CD4-positive, alpha-beta memory T cell (primary cell): ENCODE results near the gene ZNF768. TPM values are rescaled to one million over a fixed set of nuclear protein-coding genes. Genes with fewer than 3 reads are reported as not detected.
A peak's percentile ranks its signal among the peaks of the same experiment; 100 is the strongest.

Experiments used
- CTCF ChIA-PET: fragments of 350-600 bp; sonication (Branson Sonifier 250); formaldehyde crosslinking; loops from one replicate; lab custom pipeline; 2021; ENCODE audit warnings: inconsistent platforms; ENCODE audit not compliant: partially characterized antibody; lab: Charles Lee
- POLR2A ChIA-PET: fragments of 350-600 bp; sonication (Branson Sonifier 250); formaldehyde crosslinking; loops from one replicate; lab custom pipeline; 2021; ENCODE audit not compliant: partially characterized antibody; lab: Charles Lee
- DNase-seq, 5 donors: peaks; one replicate each; pipeline versions ENCODE4 v3.0.0 to v3.0.0-alpha.2; 2020 to 2022; ENCODE audit warnings: mixed read lengths in 1 of 5
- H3K27ac ChIP-seq: one replicate; pipeline ENCODE4 v1.7.0; 2013; ENCODE audit warnings: low read depth, low read length
- H3K27me3 ChIP-seq: 2 replicates; pipeline ENCODE4 v1.7.0; 2013; ENCODE audit warnings: mild to moderate bottlenecking, low read length, moderate library complexity; ENCODE audit not compliant: insufficient read depth
- H3K36me3 ChIP-seq: 2 replicates; pipeline ENCODE4 v1.7.0; 2013; ENCODE audit warnings: mild to moderate bottlenecking, low read length, moderate library complexity; ENCODE audit not compliant: insufficient read depth
- H3K4me1 ChIP-seq: 2 replicates; pipeline ENCODE4 v1.7.0; 2013; ENCODE audit warnings: mild to moderate bottlenecking, low read length, moderate library complexity; ENCODE audit not compliant: insufficient read depth
- H3K4me3 ChIP-seq, 2 donors: one replicate each; pipeline ENCODE4 v1.7.0; 2013; ENCODE audit warnings: low read length in 2 of 2, mild to moderate bottlenecking in 1 of 2
- H3K9me3 ChIP-seq, 2 donors: one replicate each; pipeline ENCODE4 v1.7.0; 2013; ENCODE audit warnings: low read length in 2 of 2, control low read depth in 1 of 2; ENCODE audit not compliant: control insufficient read depth in 1 of 2
- H3K27ac Mint-ChIP-seq, 7 donors: one replicate each; pipeline ENCODE4 v1.8.0; 2020 to 2021; ENCODE audit warnings: mixed read lengths in 7 of 7, mild to moderate bottlenecking in 6 of 7, inconsistent platforms in 3 of 7, moderate library complexity in 3 of 7
- H3K27me3 Mint-ChIP-seq, 2 donors: one replicate each; pipeline ENCODE4 v1.8.0; 2020 to 2021; ENCODE audit warnings: mixed read lengths in 2 of 2
- H3K36me3 Mint-ChIP-seq, 2 donors: one replicate each; pipeline ENCODE4 v1.8.0; 2020 to 2021; ENCODE audit warnings: mixed read lengths in 2 of 2, inconsistent platforms in 1 of 2, mild to moderate bottlenecking in 1 of 2
- H3K4me1 Mint-ChIP-seq, 4 donors: one replicate each; pipeline ENCODE4 v1.8.0; 2020 to 2021; ENCODE audit warnings: mixed read lengths in 4 of 4, mild to moderate bottlenecking in 1 of 4
- H3K4me3 Mint-ChIP-seq, 8 donors: one replicate each; pipeline ENCODE4 v1.8.0; 2020 to 2021; ENCODE audit warnings: mixed read lengths in 8 of 8, mild to moderate bottlenecking in 7 of 8, moderate library complexity in 6 of 8, inconsistent platforms in 3 of 8
- H3K9me3 Mint-ChIP-seq, 8 donors: one replicate each; pipeline ENCODE4 v1.8.0; 2020 to 2021; ENCODE audit warnings: mixed read lengths in 8 of 8, mild to moderate bottlenecking in 5 of 8, inconsistent platforms in 3 of 8, moderate library complexity in 1 of 8
- intact Hi-C: fragments of 100-400 bp; cut with micrococcal nuclease; formaldehyde crosslinking; loops from one replicate; pipeline ENCODE4 v1.15.1; 2023
- polyA plus RNA-seq, 2 donors: library from polyadenylated mRNA; unstranded; fragments of 300-500 nt; fragmentation: Illumina TruSeq; gene quantifications; one replicate each; pipeline ENCODE4 v1.2.3, GENCODE V29; 2021
- total RNA-seq, 2 experiments: library from RNA; stranded (reverse); gene quantifications; one replicate each; pipeline ENCODE4 v1.2.3, GENCODE V29; 2021

Gene ZNF768
- total and polyA plus RNA-seq, 4 experiments from 2014 or later = 0.69 to 6.1 (median 3.8) TPM

DNA sequence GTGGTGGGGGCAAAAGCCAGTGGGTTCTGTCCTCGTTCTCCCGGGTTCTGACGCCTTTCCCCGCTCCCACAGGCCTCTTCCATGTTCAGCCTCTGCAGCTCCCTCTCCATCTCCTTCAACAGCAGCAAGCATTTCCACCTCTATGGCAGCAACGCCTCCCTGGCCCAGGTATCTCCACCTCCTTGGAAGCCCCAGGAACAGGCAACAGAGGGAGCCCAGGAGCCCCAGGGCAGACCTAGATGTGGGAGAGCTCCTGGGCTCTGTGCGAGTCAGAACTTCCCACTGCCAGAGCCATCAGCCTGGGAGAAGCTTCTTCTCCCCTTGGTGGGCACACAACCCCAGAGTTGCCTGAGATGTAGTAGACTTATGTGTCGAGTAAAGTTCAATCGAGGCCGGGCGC lies 7.8 kb downstream of the ZNF768 start:
- H3K27ac ChIP-seq = no peak overlapping the region
- ChIA-PET POLR2A (interaction anchor here (0.8 to 3.1 kb wide), 13 partner anchors 12 to 89 kb away, joined by 3 to 16 read pairs (median 5); partner anchors contain the start of genes DCTPP1, ITGAL, ZNF747 and ZNF764), CTCF (interaction anchor here (1.0 to 2.5 kb wide), 2 partner anchors 17 to 69 kb away, joined by 4 to 9 read pairs; no protein-coding TSS in a partner anchor)
- intact Hi-C loops = no loop called here
- H3K9me3 ChIP-seq = no peaks in the 10 kb centered on the region
- peaks cover 4 to 15% (median 7%) of the 10 kb centered on the region in 4 donors for H3K4me1 Mint-ChIP-seq
- no peaks in the 10 kb centered on the region for H3K27me3 ChIP-seq
- H3K36me3 ChIP-seq = peaks cover 60% of the 10 kb centered on the region
- no peaks in the 10 kb centered on the region for H3K27me3 Mint-ChIP-seq
- H3K4me3 ChIP-seq = no peak overlapping the region
- no peaks in the 10 kb centered on the region for H3K4me1 ChIP-seq
- H3K36me3 Mint-ChIP-seq = peaks cover 55 to 69% of the 10 kb centered on the region in 2 donors
- no peak for DNase-seq
- peak overlapping the region in 4 of 7 donors; percentile 29 to 81 (median 50) for H3K27ac Mint-ChIP-seq
- peaks cover 0 to 8% (median 0%) of the 10 kb centered on the region in 8 donors for H3K9me3 Mint-ChIP-seq
- no peak overlapping the region for H3K4me3 Mint-ChIP-seq

GRCh38 chr16:30515275-30515674 lies 11.1 kb downstream of the ZNF768 start:
- peaks cover 0 to 13% (median 6%) of the 10 kb centered on the region in 4 donors for H3K4me1 Mint-ChIP-seq
- POLR2A ChIA-PET = interaction anchor here (0.8 to 3.2 kb wide), 6 partner anchors 10 to 57 kb away, joined by 3 to 9 read pairs (median 4); no protein-coding TSS in a partner anchor
- no peaks in the 10 kb centered on the region for H3K27me3 ChIP-seq
- intact Hi-C loops = no loop called here
- CTCF ChIA-PET = interaction anchor here (1.2 kb wide), 1 partner anchor 59 kb away, joined by 3 read pairs; no protein-coding TSS in a partner anchor
- no peak overlapping the region for H3K4me3 Mint-ChIP-seq
- peak overlapping the region in 5 of 7 donors; percentile 37 to 64 (median 60) for H3K27ac Mint-ChIP-seq
- no peak for DNase-seq
- no peaks in the 10 kb centered on the region for H3K4me1 ChIP-seq
- H3K4me3 ChIP-seq = no peak overlapping the region
- peaks cover 74 to 85% of the 10 kb centered on the region in 2 donors for H3K36me3 Mint-ChIP-seq
- H3K27ac ChIP-seq = no peak overlapping the region
- H3K36me3 ChIP-seq = peaks cover 86% of the 10 kb centered on the region
- no peaks in the 10 kb centered on the region for H3K27me3 Mint-ChIP-seq
- H3K9me3 Mint-ChIP-seq = peaks cover 0 to 5% (median 0%) of the 10 kb centered on the region in 8 donors
- no peaks in the 10 kb centered on the region for H3K9me3 ChIP-seq

DNA sequence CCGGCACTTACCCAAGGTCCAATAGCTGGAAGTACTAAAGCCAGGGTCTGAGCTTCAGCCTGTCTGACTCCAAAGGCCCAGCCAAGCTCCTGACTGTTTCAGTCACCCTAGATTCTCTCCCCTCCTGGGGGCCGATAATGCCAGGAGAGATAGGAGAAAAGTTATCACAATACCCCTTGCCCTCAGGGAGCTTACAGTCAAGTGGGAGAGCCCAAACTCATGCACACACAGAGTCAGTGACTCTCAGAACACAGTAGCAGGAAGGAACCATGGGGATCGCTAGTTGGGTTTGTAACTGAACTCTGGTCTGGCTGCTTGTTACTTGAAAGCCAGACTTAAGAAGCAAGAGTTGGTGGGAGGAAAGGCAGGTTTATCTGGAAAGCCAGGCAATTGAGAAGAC lies 14.9 kb downstream of the ZNF768 start:
- H3K27me3 ChIP-seq = no peaks in the 10 kb centered on the region
- Mint-ChIP-seq H3K4me1 (peaks cover 0 to 11% (median 7%) of the 10 kb centered on the region in 4 donors), H3K36me3 (peaks cover 59 to 72% of the 10 kb centered on the region in 2 donors), H3K4me3 (no peak overlapping the region), H3K9me3 (peaks cover 0 to 1% (median 0%) of the 10 kb centered on the region in 8 donors), H3K27me3 (no peaks in the 10 kb centered on the region), H3K27ac (peak overlapping the region; percentile 36 to 80 (median 52))
- CTCF ChIA-PET = interaction anchor here (0.7 to 2.2 kb wide), 4 partner anchors 10 to 87 kb away, joined by 3 to 9 read pairs (median 3); no protein-coding TSS in a partner anchor
- no peak overlapping the region for H3K4me3 ChIP-seq
- H3K9me3 ChIP-seq = no peaks in the 10 kb centered on the region
- intact Hi-C loops = no loop called here
- H3K27ac ChIP-seq = no peak overlapping the region
- H3K36me3 ChIP-seq = peaks cover 75% of the 10 kb centered on the region
- DNase-seq = no peak
- POLR2A ChIA-PET = interaction anchor here (1.1 to 2.8 kb wide), 9 partner anchors 10 to 74 kb away, joined by 3 to 15 read pairs (median 4); no protein-coding TSS in a partner anchor
- no peaks in the 10 kb centered on the region for H3K4me1 ChIP-seq

- ChIA-PET POLR2A (interaction anchor here (0.6 to 2.8 kb wide), 16 partner anchors 10 to 295 kb away, joined by 3 to 15 read pairs (median 4); partner anchors contain the start of genes DCTPP1, ITGAL and ZNF689), CTCF (interaction anchor here (1.2 to 1.7 kb wide), 6 partner anchors 9 to 119 kb away, joined by 3 to 8 read pairs (median 4); partner anchors contain the start of gene ZNF747)
- Mint-ChIP-seq H3K4me3 (no peak overlapping the region), H3K27ac (peak overlapping the region in 5 of 7 donors; percentile 7 to 80 (median 69)), H3K27me3 (no peaks in the 10 kb centered on the region), H3K9me3 (no peaks in the 10 kb centered on the region), H3K36me3 (peaks cover 55 to 65% of the 10 kb centered on the region in 2 donors), H3K4me1 (peaks cover 0 to 12% (median 5%) of the 10 kb centered on the region in 4 donors)
- H3K4me1 ChIP-seq = no peaks in the 10 kb centered on the region
- H3K36me3 ChIP-seq = peaks cover 71% of the 10 kb centered on the region
- no peaks in the 10 kb centered on the region for H3K27me3 ChIP-seq
- H3K4me3 ChIP-seq = no peak overlapping the region
- intact Hi-C loops = no loop called here
- DNase-seq = no peak
- H3K9me3 ChIP-seq = no peaks in the 10 kb centered on the region
- peak overlapping the region; percentile 21 for H3K27ac ChIP-seq
Measured at GRCh38 chr16:30510376-30510938, 15.9 kb downstream of the ZNF768 start.

DNA sequence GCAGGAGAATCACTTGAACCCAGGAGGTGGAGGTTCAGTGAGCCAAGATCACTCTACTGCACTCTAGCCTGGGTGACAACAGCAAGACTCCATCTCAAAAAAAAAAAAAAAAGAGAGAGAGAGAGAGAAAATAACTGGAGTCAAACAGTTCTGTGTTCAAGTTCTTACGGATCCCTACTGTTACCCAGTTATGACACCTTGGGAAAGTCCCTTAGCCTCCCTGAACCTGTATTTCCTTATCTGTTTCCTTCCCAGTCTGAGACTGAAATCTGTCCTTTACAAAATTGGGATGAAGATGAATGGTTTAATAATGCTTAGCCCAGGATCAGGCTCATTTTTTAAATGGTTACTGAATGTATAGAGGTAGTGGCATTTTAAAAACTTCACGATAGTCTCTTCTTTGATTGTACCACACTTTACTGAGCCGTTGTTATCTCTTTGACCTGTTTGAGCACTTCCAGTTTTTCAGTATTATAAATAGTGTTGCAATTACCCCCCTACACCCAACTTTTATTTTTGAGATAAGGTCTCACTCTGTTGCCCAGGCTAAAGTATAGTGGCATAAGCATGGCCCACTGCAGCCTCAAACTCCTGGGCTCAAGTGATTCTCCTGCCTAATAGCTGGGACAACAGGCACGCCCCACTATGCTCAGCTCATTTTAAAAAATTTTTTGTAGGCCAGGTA lies 17.1 kb downstream of the ZNF768 start:
- Histone ChIP-seq H3K36me3 (peaks cover 79% of the 10 kb centered on the region), H3K4me3 (no peak overlapping the region), H3K4me1 (no peaks in the 10 kb centered on the region), H3K27ac (no peak overlapping the region), H3K9me3 (no peaks in the 10 kb centered on the region), H3K27me3 (no peaks in the 10 kb centered on the region)
- H3K4me3 Mint-ChIP-seq = no peak overlapping the region
- ChIA-PET POLR2A (interaction anchor here (0.9 to 5.1 kb wide), 13 partner anchors 11 to 101 kb away, joined by 3 to 22 read pairs (median 6); partner anchors contain the start of genes DCTPP1, ITGAL and ZNF689), CTCF (interaction anchor here (1.1 to 1.7 kb wide), 6 partner anchors 25 to 120 kb away, joined by 3 to 8 read pairs (median 4); partner anchors contain the start of gene ZNF747)
- H3K27me3 Mint-ChIP-seq = no peaks in the 10 kb centered on the region
- no peak for DNase-seq
- intact Hi-C loops = no loop called here
- H3K4me1 Mint-ChIP-seq = peaks cover 0 to 12% (median 5%) of the 10 kb centered on the region in 4 donors
- H3K9me3 Mint-ChIP-seq = no peaks in the 10 kb centered on the region
- peak overlapping the region in 5 of 7 donors; percentile 18 to 85 (median 48) for H3K27ac Mint-ChIP-seq
- H3K36me3 Mint-ChIP-seq = peaks cover 56 to 58% of the 10 kb centered on the region in 2 donors

GRCh38 chr16:30503403-30504296 lies 22.7 kb downstream of the ZNF768 start:
- H3K36me3 Mint-ChIP-seq = peaks cover 30 to 35% of the 10 kb centered on the region in 2 donors
- peaks cover 64% of the 10 kb centered on the region for H3K36me3 ChIP-seq
- H3K4me1 Mint-ChIP-seq = peaks cover 0 to 4% (median 1%) of the 10 kb centered on the region in 4 donors
- no peak overlapping the region for H3K4me3 ChIP-seq
- H3K27ac ChIP-seq = no peak overlapping the region
- intact Hi-C loops = no loop called here
- H3K4me1 ChIP-seq = no peaks in the 10 kb centered on the region
- no peaks in the 10 kb centered on the region for H3K27me3 Mint-ChIP-seq
- no peak for DNase-seq
- no peak overlapping the region for H3K4me3 Mint-ChIP-seq
- POLR2A ChIA-PET = interaction anchor here (1.2 to 41.1 kb wide), 5 partner anchors 8 to 55 kb away, joined by 5 to 1162 read pairs (median 22); partner anchors contain the start of genes ITGAL and SEPHS2
- no peaks in the 10 kb centered on the region for H3K9me3 Mint-ChIP-seq
- no peaks in the 10 kb centered on the region for H3K9me3 ChIP-seq
- CTCF ChIA-PET = no interaction called here
- H3K27me3 ChIP-seq = no peaks in the 10 kb centered on the region
- H3K27ac Mint-ChIP-seq = peak overlapping the region in 6 of 7 donors; percentile 60 to 86 (median 80)
